Cerebellar cortex (tissue), 1 donor: ENCODE results near the gene TPM4.
"Not testable (repeated sequence)": the region's sequence is repeated elsewhere in the genome, so short reads cannot be mapped to it uniquely, and the experiment has no call there.

Experiments
- DNase-seq: peaks from one replicate; pipeline ENCODE4 v3.0.0-alpha.2; 2015; ENCODE audit warnings: low spot score

TPM4 gene

GRCh38 chr19:16073988-16074387, 2.3 kb upstream of the TPM4 start:
- DNase-seq, result no peak

- DNase-seq, result no peak
These were observed 1.6 kb upstream of the TPM4 start for GRCh38 chr19:16074488-16075365.

GRCh38 chr19:16075430-16076153, 703 bp upstream of the TPM4 start:
- no peak for DNase-seq

- peak; percentile 63 for DNase-seq
These were observed 790 bp downstream of the TPM4 start for GRCh38 chr19:16076958-16077611.

- DNase-seq, result no peak
These were observed 1.9 kb downstream of the TPM4 start for GRCh38 chr19:16077984-16078758.

- peak; percentile 71 for DNase-seq
These were observed 2.7 kb downstream of the TPM4 start for GRCh38 chr19:16078759-16079707.

- DNase-seq, result no peak
These were observed 7.9 kb downstream of the TPM4 start for GRCh38 chr19:16084067-16084685.

- no peak for DNase-seq
These were observed 8.8 kb downstream of the TPM4 start for GRCh38 chr19:16085115-16085514.

GRCh38 chr19:16087404-16087803, 11.1 kb downstream of the TPM4 start:
- DNase-seq, result not testable (repeated sequence)

GRCh38 chr19:16087940-16088339, 11.6 kb downstream of the TPM4 start:
- DNase-seq, result no peak

- DNase-seq, result peak; percentile 98
These were observed 12.2 kb downstream of the TPM4 start for GRCh38 chr19:16088351-16089009.

- no peak for DNase-seq
These were observed 12.9 kb downstream of the TPM4 start for GRCh38 chr19:16089010-16089846.

- DNase-seq, result no peak
These were observed 15.5 kb downstream of the TPM4 start for GRCh38 chr19:16091546-16092475.

GRCh38 chr19:16094360-16095070, 18.2 kb downstream of the TPM4 start:
- no peak for DNase-seq

- no peak for DNase-seq
These were observed 18.8 kb downstream of the TPM4 start for GRCh38 chr19:16095071-16095571.

GRCh38 chr19:16096280-16096855, 20.1 kb downstream of the TPM4 start:
- no peak for DNase-seq

GRCh38 chr19:16098416-16098768, 22.1 kb downstream of the TPM4 start:
- DNase-seq, result no peak
